GM04503 (cell line): ENCODE measurements around the gene EPB41L5.
"Not testable (repeated sequence)": the region's sequence is repeated elsewhere in the genome, so short reads cannot be mapped to it uniquely, and the experiment has no call there.

ENCODE experiments used
- DNase-seq: peaks from one replicate; pipeline ENCODE4 v3.0.0-alpha.2; 2012; ENCODE audit warnings: low read depth

The EPB41L5 gene

GRCh38 chr2:120100627-120101026 is 87.8 kb downstream of the EPB41L5 start:
- DNase-seq: no peak

- DNase-seq: peak; percentile 43
Observed at GRCh38 chr2:120103723-120104467, 91.0 kb downstream of the EPB41L5 start.

DNA sequence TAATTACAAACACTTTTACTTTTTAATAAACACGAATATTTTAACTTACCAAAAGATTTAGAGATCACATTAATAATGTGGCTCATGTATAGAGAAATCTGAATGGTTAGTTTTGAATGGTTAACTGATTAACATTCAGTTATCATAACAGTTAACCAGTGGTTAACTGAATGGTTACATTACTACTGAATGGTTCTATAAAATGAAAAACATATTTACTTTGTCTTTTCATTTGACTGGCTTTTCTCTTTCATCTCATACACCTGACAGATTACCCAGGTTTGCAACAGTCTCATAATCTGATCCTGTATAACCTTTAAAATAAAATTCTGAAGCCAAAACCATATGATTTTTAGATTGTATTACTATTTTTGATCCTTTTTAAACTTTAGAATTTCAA is 91.9 kb downstream of the EPB41L5 start:
- no peak for DNase-seq

- DNase-seq: no peak
Observed at GRCh38 chr2:120105360-120105759, 92.5 kb downstream of the EPB41L5 start.

DNA sequence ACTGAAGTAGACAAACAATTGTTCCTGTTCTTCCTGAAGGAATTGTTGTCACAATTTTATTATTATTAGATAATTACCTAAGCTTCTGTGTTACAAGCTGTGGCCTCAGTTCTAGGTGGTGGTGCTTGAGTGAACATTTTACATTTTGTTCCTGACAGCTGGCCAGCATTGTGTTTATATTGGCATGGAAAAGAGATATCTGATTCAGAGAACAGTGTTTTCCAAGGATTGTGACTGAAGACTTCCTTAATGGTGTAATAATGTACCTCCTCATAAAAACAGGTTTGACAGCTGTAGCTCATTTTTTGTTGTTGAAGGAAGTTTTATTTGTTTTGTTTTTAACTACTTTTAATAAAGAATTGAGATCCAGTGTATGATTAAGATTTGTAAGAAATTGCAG is 95.2 kb downstream of the EPB41L5 start:
- DNase-seq: peak; percentile 30

DNA sequence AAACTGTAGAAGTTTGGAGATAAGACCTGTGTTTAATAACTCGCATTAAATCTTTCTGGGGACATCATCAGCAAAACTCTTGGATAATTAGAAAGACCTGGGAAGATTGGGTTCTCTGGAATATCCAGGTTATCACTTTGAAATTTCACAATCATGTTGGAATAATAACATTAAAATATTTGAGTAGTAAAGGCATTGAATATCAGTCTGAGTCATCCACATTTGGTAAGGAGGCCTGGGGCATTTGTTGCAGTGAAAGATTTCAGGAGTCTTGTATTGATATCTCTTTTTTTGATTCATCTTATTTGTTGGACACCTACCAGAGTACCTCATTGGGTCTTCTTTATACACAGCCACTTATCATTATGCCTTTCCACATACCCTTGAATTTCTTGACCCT is 95.9 kb downstream of the EPB41L5 start:
- DNase-seq: no peak

DNA sequence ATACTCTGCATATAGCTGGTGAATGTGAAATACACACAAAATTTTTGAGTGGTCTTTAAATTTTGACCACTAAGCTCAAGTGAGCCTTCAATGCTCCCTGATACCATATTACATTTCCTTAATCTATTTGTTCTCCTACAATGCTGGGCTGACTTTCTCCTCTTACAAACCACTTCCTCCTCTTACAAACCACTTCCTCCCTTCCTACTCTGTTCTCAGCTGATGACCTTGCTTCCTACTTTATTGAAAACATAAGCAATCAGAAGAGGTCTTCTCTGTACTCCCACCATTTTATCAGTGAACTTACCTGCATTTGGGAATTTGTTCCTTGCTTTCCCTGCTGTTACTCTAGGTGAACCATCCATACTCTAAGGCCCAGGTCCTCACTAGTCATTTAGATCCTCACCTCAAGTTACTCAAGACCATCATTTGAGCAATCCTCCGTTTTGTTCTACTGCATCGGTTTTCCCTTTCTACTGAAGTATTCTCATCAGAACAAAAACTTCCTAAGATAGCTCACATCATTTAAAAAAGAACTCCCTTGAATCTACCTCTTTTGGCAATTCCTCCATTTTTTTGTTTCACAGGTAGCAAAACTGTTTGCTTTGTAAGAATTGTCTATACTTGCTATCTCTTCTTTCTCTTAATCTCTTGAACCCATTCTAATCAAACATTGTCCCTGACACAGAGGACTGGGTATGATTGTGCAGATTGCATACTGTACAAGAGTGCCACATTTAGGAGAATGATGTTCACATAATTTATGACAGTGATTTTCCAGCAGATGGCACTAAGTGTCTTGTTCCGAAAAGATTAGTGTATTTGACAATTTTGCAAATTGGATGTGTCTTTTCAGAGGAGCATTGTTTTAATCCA is 96.5 kb downstream of the EPB41L5 start:
- peak; percentile 9 for DNase-seq

DNA sequence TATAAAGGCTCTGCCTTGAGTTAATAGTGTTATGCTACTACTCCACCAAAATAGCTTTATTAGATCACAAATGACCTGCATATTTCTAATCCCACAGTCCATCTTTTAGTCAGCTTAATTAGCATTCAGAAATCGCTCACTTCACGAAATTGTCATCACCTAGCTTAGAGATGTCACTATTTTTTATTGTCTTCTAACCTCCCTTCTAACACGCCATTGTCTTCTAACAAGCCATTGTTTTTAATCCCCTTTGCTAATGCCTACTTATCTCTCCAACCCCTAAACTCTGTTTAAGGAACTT is 97.1 kb downstream of the EPB41L5 start:
- no peak for DNase-seq

DNA sequence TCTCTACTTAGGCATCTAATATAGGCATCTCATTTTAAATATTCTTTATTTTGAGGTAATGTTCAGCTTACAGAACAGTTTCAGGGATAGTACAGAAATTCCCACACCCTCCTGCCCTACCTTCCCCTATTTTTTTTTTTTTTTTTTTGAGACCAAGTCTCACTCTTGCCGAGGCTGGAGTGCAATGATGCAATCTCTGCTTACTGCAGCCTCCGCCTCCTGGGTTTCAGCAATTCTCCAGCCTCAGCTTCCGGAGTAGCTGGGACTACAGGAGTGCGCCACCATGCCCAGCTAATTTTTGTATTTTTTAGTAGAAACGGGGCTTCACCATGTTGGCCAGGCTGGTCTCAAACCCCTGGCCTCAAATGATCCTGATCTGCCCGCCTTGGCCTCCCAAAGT is 97.6 kb downstream of the EPB41L5 start:
- no peak for DNase-seq

DNA sequence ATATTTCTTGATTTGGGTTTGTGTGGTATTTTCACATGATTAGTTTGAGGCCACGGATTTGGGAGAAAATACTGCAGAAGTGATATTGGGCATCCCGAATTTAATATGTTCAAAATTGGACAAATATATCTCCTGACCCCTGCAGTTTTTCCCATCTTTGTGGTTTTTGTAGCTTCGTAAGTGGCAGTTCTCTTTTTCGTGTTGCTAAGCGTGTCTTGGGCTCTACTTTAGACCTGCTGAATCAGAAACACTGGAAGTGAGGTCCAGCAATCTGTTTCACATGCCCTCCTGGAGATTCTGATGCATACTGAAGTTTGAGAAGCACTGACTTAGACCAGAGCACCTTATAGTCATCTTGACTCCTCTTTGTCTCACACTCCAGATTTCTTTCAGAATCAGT is 98.3 kb downstream of the EPB41L5 start:
- no peak for DNase-seq

DNA sequence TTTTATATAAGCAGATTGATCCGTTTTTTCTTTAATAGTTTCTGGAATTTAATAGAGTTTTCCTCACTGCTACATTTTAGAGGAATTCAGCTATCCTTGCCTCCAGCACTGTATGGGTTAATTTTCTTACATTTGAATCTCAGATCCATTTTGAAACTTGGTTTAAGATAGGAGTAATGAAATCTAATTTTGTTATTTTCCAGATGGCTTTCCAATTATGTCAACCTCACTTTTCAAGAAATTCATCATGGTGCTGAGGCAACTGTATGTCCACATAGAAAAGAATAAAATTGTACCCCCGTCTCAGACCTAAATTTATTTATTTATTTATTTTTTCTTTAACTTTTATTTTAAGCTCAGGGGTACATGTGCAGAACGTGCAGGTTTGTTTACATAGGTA is 105.1 kb downstream of the EPB41L5 start:
- DNase-seq: no peak

- no peak for DNase-seq
Observed at GRCh38 chr2:120118471-120118870, 105.6 kb downstream of the EPB41L5 start.

DNA sequence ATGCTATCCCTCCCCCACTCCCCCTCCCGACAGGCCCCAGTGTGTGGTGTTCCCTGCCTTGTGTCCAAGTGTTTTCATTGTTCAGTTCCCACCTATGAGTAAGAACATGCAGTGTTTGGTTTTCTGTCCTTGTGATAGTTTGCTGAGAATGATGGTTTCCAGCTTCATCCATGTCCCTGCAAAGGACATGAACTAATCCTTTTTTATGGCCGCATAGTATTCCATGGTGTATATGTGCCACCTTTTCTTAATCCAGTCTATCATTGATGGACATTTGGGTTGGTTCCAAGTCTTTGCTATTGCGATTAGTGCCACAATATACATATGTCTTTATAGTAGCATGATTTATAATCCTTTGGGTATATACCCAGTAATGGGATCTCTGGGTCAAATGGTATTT is 108.5 kb downstream of the EPB41L5 start:
- not testable (repeated sequence) for DNase-seq

GRCh38 chr2:120123090-120123489 is 110.2 kb downstream of the EPB41L5 start:
- no peak for DNase-seq

DNA sequence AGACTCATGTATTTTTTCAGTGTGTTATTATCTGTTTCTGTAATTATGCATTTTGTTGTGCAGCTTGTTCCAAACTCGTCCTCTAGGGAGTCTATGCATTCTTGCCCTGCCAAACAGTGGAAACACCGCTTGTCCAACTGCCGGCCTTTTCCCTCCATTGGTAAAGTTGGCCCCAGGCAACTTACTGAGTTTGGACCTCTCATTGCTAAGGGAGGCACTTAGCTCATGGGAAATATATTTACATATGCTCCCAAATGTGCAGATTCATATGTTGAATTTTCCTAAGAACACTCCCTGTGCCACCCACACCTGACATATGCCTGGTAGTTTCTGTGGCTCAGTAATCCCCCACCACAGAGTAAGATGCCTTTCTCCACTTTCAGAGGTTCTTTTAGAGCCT is 112.3 kb downstream of the EPB41L5 start:
- DNase-seq: no peak

DNA sequence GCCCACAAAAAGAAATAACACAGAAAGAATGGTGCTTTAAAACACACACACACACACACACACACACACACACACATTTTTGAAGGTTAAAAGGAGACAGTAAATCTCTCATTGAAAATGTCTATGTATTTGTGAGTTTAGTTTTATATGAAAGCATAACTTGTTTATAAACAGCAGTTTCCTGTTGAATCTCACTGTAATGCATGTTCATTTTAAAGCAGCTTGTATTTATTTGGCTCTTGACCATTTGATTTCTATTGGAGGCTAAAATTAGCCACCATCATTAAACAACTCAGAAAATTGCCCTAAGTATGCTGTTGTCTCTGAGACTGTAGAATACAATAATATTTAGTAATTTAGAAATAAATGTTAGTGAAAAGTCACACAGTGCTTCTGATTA is 115.3 kb downstream of the EPB41L5 start:
- no peak for DNase-seq

- no peak for DNase-seq
Observed at GRCh38 chr2:120132190-120132589, 119.3 kb downstream of the EPB41L5 start.

DNA sequence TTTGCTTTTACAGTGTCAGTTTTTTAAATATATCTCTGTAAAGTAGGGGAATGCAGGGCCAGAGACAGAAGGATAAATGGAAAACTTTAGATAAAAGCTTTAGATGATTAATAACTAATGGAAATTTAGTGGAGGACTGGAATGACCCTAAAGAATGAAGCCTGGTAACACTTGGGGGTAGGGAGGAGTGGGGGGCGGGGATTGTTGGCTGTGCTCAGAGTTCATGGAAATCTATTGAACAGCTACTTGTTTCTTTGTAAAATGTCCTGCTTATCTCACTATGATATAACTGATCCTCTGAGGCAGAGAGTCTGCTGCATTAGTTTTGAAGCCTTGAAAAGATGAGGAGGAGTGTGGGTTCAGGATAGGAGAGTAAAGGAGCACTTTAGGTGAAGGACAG is 119.8 kb downstream of the EPB41L5 start:
- no peak for DNase-seq

GRCh38 chr2:120133572-120134244 is 120.8 kb downstream of the EPB41L5 start:
- no peak for DNase-seq

DNA sequence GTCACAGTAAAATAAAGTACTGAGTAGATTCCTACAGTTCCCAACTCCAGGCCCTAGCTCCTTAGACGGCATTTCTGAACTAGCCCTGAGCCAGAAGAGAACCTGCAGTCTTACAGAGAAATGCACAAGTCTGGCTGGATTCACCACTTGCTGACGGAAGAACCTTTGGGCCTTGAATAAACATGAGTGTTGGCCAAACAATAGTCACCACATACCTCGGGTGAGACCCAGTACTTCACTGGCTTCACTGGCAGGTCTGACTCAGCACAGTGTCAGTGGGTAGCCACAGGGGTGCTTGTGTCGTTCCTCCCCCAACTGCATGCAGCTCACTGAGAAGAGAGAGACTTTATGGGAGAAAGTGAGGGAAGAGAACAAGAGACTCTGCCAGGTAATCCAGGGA is 121.4 kb downstream of the EPB41L5 start:
- peak; percentile 53 for DNase-seq

- not testable (repeated sequence) for DNase-seq
Observed at GRCh38 chr2:120135013-120135412, 122.1 kb downstream of the EPB41L5 start.

DNA sequence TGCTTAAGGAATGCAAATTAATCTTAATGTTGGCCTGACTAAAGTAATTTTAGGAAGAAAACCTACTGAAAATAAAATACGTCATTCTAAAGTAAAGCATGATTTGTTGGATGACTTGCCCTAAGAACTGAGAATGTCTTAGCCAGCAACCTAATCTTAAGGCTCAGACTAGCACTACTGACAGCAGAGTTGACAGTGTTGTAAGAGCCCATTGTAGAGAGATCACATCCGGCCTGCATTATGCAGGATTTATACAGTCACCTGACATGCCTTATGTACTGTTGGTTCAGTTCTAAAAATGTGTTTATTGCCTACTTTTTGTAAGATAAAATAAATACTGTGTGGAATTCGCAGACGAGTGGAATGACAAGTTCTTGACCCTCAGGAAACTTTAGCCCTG is 128.0 kb downstream of the EPB41L5 start:
- no peak for DNase-seq
